ENCODE results near the gene DPP8.

DNA sequence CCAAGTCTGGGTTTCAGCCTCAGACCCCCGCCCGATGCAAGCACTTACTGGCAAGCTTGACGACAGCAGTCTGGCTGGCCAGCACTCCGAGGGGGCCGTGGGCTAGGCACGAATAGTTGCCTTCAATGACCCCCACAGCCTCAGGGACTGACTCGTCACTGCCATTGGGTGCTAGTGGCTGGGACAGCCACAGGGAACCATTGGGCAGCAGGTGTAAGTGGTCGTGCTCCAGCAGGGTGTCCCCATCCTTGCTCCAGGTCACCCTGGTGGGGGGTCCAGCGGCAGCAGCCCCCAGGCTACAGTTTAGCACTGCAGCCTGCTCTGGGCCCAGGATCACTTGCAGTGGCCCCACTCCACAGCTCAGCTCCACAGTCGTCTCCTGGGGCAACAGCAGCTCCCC, 106.5 kb downstream of the DPP8 start:
- TF ChIP-seq, protein P1, sequence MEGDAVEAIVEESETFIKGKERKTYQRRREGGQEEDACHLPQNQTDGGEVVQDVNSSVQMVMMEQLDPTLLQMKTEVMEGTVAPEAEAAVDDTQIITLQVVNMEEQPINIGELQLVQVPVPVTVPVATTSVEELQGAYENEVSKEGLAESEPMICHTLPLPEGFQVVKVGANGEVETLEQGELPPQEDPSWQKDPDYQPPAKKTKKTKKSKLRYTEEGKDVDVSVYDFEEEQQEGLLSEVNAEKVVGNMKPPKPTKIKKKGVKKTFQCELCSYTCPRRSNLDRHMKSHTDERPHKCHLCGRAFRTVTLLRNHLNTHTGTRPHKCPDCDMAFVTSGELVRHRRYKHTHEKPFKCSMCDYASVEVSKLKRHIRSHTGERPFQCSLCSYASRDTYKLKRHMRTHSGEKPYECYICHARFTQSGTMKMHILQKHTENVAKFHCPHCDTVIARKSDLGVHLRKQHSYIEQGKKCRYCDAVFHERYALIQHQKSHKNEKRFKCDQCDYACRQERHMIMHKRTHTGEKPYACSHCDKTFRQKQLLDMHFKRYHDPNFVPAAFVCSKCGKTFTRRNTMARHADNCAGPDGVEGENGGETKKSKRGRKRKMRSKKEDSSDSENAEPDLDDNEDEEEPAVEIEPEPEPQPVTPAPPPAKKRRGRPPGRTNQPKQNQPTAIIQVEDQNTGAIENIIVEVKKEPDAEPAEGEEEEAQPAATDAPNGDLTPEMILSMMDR (conservative IDR thresholded peaks at IDR 0.05; ENCODE audit: low read depth, low read length): no peak
- no peak for TF ChIP-seq EZH2 (IDR thresholded peaks at IDR 0.05; ENCODE audit: borderline replicate concordance, low read depth, low read length, poor library complexity, severe bottlenecking)
